ENCODE measurements around the gene IARS2. TPM values are rescaled to one million over a fixed set of nuclear protein-coding genes. Genes with fewer than 3 reads are reported as not detected.
A peak's percentile ranks its signal among the peaks of the same experiment; 100 is the strongest.

Gene IARS2
- total RNA-seq (10 to 100 TPM; 43.7 to 57.1 (median 49.2) TPM), polyA plus RNA-seq (10 to 100 TPM; 21.3 to 51.6 (median 24.0) TPM)

- peaks cover 0 to 32% (median 8%) of the 10 kb centered on the region in 4 donors for H3K36me3 ChIP-seq
- peaks cover 6 to 27% (median 18%) of the 10 kb centered on the region in 4 donors for H3K4me1 ChIP-seq
- TF ChIP-seq POLR2A (IDR thresholded peaks at IDR 0.05) (no peak), POLR2AphosphoS5 (IDR thresholded peaks at IDR 0.05) (peak; percentile 30 to 73 (median 62))
- H3K27ac ChIP-seq, result peak within 1 kb of the TSS; percentile 86 to 91 (median 88)
- no peaks in the 10 kb centered on the region for H3K9me3 ChIP-seq
- no peaks in the 10 kb centered on the region for H3K27me3 ChIP-seq
- intact Hi-C loops (cut with DNase I), result loop anchor here (5.0 kb wide), 2 partner anchors 47 to 433 kb away; partner anchors contain the start of genes EPRS1 and MARK1
- peak; percentile 92 for DNase-seq
- H3K4me3 ChIP-seq, result peak within 1 kb of the TSS; percentile 89 to 98 (median 96)
- WGBS, 2 donors, result 1 to 2% methylated on average over 73 of the region's 73 CpGs
Measured at GRCh38 chr1:220094016-220094911, at the start of gene IARS2. Gene IARS2, plus strand, starts transcription at chr1:220094132. Its CDS starts 85 bp downstream, at chr1:220094217.

DNA sequence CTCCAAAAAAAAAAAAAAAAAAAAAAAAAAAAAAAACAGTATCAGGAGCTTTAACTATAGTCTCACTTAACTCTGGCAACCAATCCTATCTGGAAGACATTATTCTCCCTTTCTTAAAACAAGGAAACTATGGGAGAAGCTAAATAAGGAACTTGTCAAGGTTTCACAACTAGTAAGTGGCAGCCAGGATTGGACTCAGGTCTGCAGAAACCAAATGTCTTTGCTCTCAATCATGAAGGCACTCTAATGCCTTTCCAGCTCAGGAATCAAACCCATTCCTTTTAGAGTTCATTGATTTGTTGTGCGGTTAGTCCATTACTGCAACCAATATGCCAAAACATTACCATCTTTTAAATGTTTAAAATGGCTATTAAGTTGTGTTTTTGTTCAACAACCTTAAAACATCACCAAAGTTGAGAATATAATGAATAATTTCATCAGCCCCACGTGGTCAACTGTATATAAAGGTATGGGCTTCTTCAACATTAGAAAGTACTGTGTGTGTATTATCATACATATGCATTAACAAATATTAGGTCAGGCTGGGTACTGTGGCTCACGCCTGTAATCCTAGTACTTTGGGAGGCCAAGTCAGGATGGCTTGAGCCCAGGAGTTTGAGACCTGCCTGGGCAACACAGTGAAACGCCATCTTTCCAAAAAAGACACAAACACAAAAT is 49.1 kb upstream of the IARS2 start:
- Histone ChIP-seq H3K36me3 (peaks cover 2 to 10% (median 4%) of the 10 kb centered on the region in 4 donors), H3K4me1 (peaks cover 0 to 26% (median 22%) of the 10 kb centered on the region in 4 donors), H3K4me3 (peak overlapping the region in 3 of 4 donors; percentile 59 to 86 (median 80)), H3K27me3 (no peaks in the 10 kb centered on the region), H3K9me3 (no peaks in the 10 kb centered on the region), H3K27ac (peak overlapping the region; percentile 90 to 92 (median 92))
- intact Hi-C loops (cut with DNase I), result loop anchor here (5.0 kb wide), 1 partner anchor 47 kb away; the partner anchor contains the start of gene IARS2
- no peak for DNase-seq
- no peak for TF ChIP-seq EP300 (IDR thresholded peaks at IDR 0.05)
- no peak for TF ChIP-seq POLR2AphosphoS5 (IDR thresholded peaks at IDR 0.05)
- no peak for TF ChIP-seq POLR2A (IDR thresholded peaks at IDR 0.05)
- TF ChIP-seq CTCF (IDR thresholded peaks at IDR 0.05), result no peak
- 71 to 79% methylated on average over 4 of the region's 4 CpGs for WGBS, 2 donors

GRCh38 chr1:220045356-220046051 is 48.4 kb upstream of the IARS2 start:
- H3K4me3 ChIP-seq, result peak overlapping the region; percentile 59 to 92 (median 83)
- H3K4me1 ChIP-seq, result peaks cover 0 to 26% (median 22%) of the 10 kb centered on the region in 4 donors
- DNase-seq, result no peak
- peaks cover 0 to 5% (median 0%) of the 10 kb centered on the region in 4 donors for H3K36me3 ChIP-seq
- 14 to 29% methylated on average over 17 of the region's 17 CpGs for WGBS, 2 donors
- no peaks in the 10 kb centered on the region for H3K9me3 ChIP-seq
- intact Hi-C loops (cut with DNase I), result loop anchor here (5.0 kb wide), 1 partner anchor 47 kb away; the partner anchor contains the start of gene IARS2
- peak overlapping the region; percentile 90 to 92 (median 92) for H3K27ac ChIP-seq
- TF ChIP-seq EP300 (IDR thresholded peaks at IDR 0.05), result no peak
- no peak for TF ChIP-seq POLR2A (IDR thresholded peaks at IDR 0.05)
- TF ChIP-seq CTCF (IDR thresholded peaks at IDR 0.05), result no peak
- TF ChIP-seq POLR2AphosphoS5 (IDR thresholded peaks at IDR 0.05), result no peak
- no peaks in the 10 kb centered on the region for H3K27me3 ChIP-seq

DNA sequence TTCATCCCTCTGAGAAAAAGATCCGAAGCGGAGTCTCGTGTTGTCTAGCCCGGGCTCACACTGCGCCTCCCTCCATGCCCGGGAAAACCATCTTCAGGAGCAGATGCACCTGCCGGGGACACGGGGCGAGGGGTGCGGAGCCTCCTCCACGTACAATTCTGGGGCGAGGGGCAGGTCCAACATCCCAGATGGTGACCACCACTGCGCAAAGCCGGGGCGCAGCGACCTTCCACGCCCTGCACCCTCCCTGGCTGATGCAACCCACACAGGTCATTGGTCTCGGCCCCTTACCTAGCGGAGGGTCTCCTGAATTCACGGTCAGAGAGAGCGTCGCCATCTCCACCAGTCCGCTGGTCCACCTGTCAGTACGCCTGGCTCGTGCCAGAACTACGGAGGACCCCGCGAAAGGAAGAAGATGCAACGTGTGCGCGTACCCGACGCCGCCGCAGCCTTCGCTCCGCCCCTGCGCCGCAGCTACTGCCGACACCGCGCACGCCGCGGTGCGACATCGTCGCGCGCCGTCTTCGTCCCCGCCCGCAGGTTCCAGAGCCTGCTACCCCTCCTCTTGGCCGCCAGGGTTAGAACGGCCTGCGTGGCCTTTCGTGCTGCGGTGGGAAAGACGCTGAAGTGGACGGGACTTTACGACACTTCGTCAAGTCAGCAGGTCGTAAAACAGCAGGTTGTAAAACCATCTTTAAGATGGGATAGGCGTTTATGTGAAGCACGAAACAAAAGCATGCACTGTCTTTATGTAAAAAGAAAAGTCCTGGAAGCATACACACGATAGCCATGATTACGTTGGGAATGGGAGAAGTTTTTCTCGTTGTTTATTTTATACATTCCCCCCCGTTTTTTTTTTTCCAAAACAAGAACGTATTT is 47.6 kb upstream of the IARS2 start, which contains the start of gene EPRS1:
Gene EPRS1, minus strand, starts transcription at position 454 of the 879 bp plus-strand sequence. Its CDS starts 117 bp downstream, at position 337.
- 0% methylated on average over 71 of the region's 71 CpGs for WGBS, 2 donors
- H3K27ac ChIP-seq, result peak within 1 kb of the TSS; percentile 90 to 92 (median 92)
- H3K36me3 ChIP-seq, result peaks cover 0 to 1% (median 0%) of the 10 kb centered on the region in 4 donors
- no peaks in the 10 kb centered on the region for H3K9me3 ChIP-seq
- DNase-seq, result peak; percentile 97
- intact Hi-C loops (cut with DNase I), result loop anchor here (5.0 kb wide), 1 partner anchor 46 kb away; the partner anchor contains the start of gene IARS2
- H3K4me1 ChIP-seq, result peaks cover 0 to 26% (median 22%) of the 10 kb centered on the region in 4 donors
- peak within 1 kb of the TSS; percentile 59 to 92 (median 83) for H3K4me3 ChIP-seq
- H3K27me3 ChIP-seq, result no peaks in the 10 kb centered on the region
- TF ChIP-seq EP300 (IDR thresholded peaks at IDR 0.05) (peak in 1 of 4 donors; percentile 38), CTCF (IDR thresholded peaks at IDR 0.05) (peak; percentile 71 to 89 (median 86)), POLR2A (IDR thresholded peaks at IDR 0.05) (peak; percentile 44 to 60), POLR2AphosphoS5 (IDR thresholded peaks at IDR 0.05) (peak; percentile 71 to 92 (median 88))
